ENCODE results near the gene LOC101059915.
A peak's percentile ranks its signal among the peaks of the same experiment; 100 is the strongest.
"Not testable (repeated sequence)": the region's sequence is repeated elsewhere in the genome, so short reads cannot be mapped to it uniquely, and the experiment has no call there.

Gene LOC101059915

DNA sequence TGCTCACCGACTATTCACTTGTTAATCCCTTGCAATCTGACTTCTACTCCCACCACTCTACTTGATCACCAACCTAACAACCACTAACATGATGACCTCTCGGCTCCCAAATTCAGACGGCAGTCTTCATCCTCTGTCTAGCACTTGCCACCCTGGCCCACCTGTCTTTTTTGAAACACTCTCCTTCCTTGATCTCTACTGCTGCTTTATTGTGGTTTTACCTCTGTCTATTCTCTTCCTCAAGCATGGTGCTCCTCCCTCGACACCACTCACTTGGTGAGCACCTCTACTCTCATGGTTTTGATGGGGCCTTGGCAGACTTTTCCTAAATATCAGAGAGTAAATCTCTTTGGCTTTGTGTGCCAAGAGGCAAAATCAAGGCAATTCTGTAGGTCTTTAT, 27.3 kb upstream of the LOC101059915 start:
- no peak for ATAC-seq
- Histone ChIP-seq H3K36me3 (ENCODE audit: low read depth) (no peaks in the 10 kb centered on the region), H3K9me3 (no peaks in the 10 kb centered on the region), H3K4me1 (ENCODE audit: low read depth) (no peaks in the 10 kb centered on the region), H3K4me3 (no peak overlapping the region)
- DNase-seq, result no peak
- intact Hi-C loops (cut with DNase I, micrococcal nuclease), result no loop called here
- TF ChIP-seq, protein P1, sequence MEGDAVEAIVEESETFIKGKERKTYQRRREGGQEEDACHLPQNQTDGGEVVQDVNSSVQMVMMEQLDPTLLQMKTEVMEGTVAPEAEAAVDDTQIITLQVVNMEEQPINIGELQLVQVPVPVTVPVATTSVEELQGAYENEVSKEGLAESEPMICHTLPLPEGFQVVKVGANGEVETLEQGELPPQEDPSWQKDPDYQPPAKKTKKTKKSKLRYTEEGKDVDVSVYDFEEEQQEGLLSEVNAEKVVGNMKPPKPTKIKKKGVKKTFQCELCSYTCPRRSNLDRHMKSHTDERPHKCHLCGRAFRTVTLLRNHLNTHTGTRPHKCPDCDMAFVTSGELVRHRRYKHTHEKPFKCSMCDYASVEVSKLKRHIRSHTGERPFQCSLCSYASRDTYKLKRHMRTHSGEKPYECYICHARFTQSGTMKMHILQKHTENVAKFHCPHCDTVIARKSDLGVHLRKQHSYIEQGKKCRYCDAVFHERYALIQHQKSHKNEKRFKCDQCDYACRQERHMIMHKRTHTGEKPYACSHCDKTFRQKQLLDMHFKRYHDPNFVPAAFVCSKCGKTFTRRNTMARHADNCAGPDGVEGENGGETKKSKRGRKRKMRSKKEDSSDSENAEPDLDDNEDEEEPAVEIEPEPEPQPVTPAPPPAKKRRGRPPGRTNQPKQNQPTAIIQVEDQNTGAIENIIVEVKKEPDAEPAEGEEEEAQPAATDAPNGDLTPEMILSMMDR (IDR thresholded peaks at IDR 0.05), result no peak

DNA sequence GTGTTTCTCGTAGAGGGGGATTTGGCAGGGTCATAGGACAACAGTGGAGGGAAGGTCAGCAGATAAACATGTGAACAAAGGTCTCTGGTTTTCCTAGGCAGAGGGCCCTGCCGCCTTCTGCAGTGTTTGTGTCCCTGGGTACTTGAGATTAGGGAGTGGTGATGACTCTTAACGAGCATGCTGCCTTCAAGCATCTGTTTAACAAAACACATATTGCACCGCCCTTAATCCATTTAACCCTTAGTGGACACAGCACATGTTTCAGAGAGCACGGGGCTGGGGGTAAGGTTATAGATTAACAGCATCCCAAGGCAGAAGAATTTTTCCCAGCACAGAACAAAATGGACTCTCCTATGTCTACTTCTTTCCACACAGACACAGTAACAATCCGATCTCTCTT, 22.9 kb upstream of the LOC101059915 start:
- intact Hi-C loops (cut with DNase I, micrococcal nuclease); H3K4me3 ChIP-seq; H3K4me1 ChIP-seq (ENCODE audit: low read depth); H3K36me3 ChIP-seq (ENCODE audit: low read depth); H3K9me3 ChIP-seq; ATAC-seq; DNase-seq: not testable (repeated sequence)

DNA sequence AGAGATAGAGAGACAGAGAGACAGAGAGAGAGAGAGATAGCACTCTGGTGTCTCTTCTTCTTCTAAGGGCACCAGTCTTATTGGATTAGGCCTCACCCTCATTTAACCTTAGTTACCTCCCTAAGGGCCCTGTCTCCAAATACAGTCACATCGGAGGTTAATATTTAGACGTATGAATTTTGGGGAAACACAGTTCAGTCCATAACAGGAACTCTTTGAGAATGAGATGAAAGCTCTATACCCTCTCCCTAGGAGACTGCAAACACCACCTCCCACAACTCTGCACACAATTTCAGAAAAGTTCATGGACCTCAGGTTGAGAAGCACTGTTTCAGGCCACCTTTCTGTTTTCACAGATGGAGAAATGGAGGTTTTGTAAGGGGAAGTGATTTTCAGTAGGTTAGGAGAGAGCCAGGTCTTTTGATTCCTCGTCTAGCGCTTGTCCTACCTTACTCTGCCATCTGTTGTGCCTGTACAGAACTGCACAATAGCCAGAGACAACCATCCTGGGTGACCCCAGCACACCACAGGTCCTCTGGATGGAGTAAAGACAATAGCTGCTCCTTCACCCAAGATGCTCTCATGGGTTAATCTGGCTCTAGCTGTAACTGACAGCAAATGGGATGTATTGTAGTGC, 16.9 kb upstream of the LOC101059915 start:
- ATAC-seq (peak; percentile 97), DNase-seq (peak in 1 of 3 donors; percentile 44)
- intact Hi-C loops (cut with DNase I, micrococcal nuclease), result no loop called here
- TF ChIP-seq, protein P1 (IDR thresholded peaks at IDR 0.05), result no peak
- H3K36me3 ChIP-seq (ENCODE audit: low read depth), result no peaks in the 10 kb centered on the region
- H3K4me3 ChIP-seq, result no peak overlapping the region
- H3K9me3 ChIP-seq, result no peaks in the 10 kb centered on the region
- no peaks in the 10 kb centered on the region for H3K4me1 ChIP-seq (ENCODE audit: low read depth)

DNA sequence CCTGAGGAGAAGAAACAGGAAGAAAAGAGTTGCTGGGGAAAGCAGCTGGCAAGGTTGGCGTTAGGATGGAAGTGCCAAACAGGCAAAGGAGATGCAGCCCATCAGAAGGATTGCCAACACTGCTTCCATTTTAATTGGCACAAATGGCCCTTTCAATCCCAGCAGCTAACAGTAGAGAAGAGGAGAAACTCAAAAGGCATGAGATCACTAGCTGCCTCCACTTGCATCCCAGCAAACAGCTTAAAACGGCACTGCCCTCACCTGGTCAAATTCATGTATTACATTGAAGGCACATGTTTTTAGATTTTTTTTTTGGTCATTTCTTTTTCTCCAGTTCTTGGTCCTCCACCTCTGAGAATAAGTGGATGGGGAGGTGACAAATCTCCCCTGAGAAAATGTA, 14.9 kb upstream of the LOC101059915 start:
- no peaks in the 10 kb centered on the region for H3K9me3 ChIP-seq
- DNase-seq (peak in 1 of 3 donors; percentile 70), ATAC-seq (peak; percentile 80)
- H3K4me1 ChIP-seq (ENCODE audit: low read depth), result no peaks in the 10 kb centered on the region
- H3K4me3 ChIP-seq, result no peak overlapping the region
- TF ChIP-seq, protein P1 (IDR thresholded peaks at IDR 0.05), result peak; percentile 17
- intact Hi-C loops (cut with DNase I, micrococcal nuclease), result no loop called here
- H3K36me3 ChIP-seq (ENCODE audit: low read depth), result no peaks in the 10 kb centered on the region

DNA sequence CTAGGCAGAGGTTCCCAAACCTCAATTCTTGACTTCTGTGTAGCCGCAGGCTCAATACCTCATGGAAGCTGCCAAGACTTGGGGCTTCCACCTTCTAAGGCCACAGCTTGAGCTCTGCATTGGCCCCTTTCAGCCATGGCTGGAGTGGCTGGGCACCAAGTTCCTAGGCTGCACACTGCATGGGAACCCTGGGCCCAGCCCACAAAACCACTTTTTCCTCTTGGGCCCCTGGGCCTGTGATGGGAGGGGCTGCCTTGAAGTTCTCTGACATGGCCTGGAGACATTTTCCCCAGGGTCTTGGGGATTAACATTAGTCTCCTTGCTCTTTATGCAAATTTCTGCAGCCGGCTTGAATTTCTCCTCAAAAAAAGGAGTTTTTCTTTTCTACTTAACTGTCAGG, 14.0 kb upstream of the LOC101059915 start:
- TF ChIP-seq, protein P1 (IDR thresholded peaks at IDR 0.05), result no peak
- intact Hi-C loops (cut with DNase I, micrococcal nuclease), result no loop called here

DNA sequence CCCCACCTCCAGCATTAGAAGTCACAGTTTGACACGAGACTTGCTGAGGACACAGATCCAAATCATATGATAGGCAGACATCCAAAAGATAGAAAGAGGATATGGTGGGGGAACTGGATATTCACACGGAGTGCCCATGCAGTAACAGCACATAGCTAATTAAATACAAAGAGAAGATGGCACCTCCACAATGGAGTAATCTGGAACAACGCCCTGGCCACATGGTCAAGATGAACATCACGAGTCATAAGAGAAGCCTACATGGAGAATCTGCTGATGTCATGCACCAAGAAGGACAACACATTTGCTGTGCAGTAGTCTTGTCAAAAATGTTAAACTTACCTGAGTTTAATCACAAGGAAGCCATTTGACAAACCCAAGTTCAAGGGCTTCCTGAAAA, 10.1 kb upstream of the LOC101059915 start:
- Histone ChIP-seq H3K9me3 (no peaks in the 10 kb centered on the region), H3K4me3 (no peak overlapping the region), H3K36me3 (ENCODE audit: low read depth) (no peaks in the 10 kb centered on the region), H3K4me1 (ENCODE audit: low read depth) (no peaks in the 10 kb centered on the region)
- TF ChIP-seq, protein P1 (IDR thresholded peaks at IDR 0.05), result no peak
- DNase-seq (no peak), ATAC-seq (no peak)
- intact Hi-C loops (cut with DNase I, micrococcal nuclease), result no loop called here

More for the DNA sequence above, 14.0 kb upstream of the LOC101059915 start:
- ATAC-seq (no peak), DNase-seq (no peak)
- no peaks in the 10 kb centered on the region for H3K4me1 ChIP-seq (ENCODE audit: low read depth)
- no peaks in the 10 kb centered on the region for H3K36me3 ChIP-seq (ENCODE audit: low read depth)
- H3K9me3 ChIP-seq, result no peaks in the 10 kb centered on the region
- H3K4me3 ChIP-seq, result no peak overlapping the region

Measured in mucosa of descending colon (tissue), 3 donors.